ENCODE measurements around the gene SMYD3.

GRCh38 chr1:245752561-245752960 lies 754.5 kb downstream of the SMYD3 start:
- TF ChIP-seq TARDBP (IDR thresholded peaks at IDR 0.05): no peak
- no peak for TF ChIP-seq FOXM1 (IDR thresholded peaks at IDR 0.05; ENCODE audit: borderline replicate concordance)
- no peak for TF ChIP-seq L3MBTL2 (conservative IDR thresholded peaks at IDR 0.05)
- no peak for TF ChIP-seq FOXK2 (IDR thresholded peaks at IDR 0.05)
- no peak for TF ChIP-seq LEF1 (IDR thresholded peaks at IDR 0.05; ENCODE audit: borderline replicate concordance)

Data from HEK293T (cell line).